Bone marrow (tissue), 2 donors: ENCODE data around the gene KATNBL1.

ENCODE experiments used
- DNase-seq, 2 donors: peaks; one replicate each; lab custom pipeline; 2025; lab: John Stamatoyannopoulos, UW

KATNBL1 gene, protein sequence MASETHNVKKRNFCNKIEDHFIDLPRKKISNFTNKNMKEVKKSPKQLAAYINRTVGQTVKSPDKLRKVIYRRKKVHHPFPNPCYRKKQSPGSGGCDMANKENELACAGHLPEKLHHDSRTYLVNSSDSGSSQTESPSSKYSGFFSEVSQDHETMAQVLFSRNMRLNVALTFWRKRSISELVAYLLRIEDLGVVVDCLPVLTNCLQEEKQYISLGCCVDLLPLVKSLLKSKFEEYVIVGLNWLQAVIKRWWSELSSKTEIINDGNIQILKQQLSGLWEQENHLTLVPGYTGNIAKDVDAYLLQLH

DNA sequence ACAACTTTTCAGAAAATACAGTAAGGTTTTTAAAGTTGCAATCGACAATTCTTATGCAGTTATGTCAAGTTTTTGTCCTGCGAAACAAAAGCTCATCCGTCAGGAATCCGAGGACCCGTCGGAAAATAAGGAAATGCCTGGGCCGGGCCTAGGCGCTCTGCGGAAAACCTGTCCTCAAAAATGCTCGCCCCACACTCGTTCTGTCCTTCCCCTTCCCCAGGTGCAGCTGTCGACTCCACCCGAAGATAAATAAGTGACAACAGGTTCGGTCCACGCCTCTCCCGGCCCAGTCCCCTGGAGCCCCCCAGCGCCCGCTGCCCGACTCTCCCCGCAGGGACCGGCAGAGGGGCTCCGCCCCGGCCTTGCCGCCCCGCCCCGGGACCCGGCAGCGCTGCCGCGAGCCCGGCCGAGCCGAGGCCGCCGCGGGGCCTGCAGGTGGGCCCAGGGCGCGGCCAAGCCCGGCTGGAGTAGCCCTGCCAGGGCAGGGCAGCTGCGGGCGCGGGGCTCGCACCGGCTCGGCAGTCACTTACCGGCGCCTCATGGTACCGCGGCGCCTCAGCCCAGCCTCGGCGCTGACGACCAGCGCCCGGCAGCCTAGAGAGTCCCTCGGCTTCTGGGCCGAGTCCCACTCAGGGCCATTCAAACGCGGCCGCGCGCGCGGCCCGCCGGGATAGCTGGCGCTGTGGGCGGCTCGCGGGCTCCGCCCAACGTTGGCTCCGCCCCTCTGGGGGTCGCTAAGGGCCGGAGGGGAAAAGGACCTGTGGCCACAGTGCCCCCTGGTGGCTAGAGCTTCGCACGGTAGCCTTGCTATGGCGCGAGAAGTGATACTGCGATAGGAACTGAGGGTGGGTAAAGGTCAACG lies at the start of gene KATNBL1:
KATNBL1 (minus strand) TSS at position 676 of the 862 bp plus-strand sequence. CDS start 46,420 bp downstream, outside the sequence.
- peak; percentile 82 to 87 for DNase-seq

DNA sequence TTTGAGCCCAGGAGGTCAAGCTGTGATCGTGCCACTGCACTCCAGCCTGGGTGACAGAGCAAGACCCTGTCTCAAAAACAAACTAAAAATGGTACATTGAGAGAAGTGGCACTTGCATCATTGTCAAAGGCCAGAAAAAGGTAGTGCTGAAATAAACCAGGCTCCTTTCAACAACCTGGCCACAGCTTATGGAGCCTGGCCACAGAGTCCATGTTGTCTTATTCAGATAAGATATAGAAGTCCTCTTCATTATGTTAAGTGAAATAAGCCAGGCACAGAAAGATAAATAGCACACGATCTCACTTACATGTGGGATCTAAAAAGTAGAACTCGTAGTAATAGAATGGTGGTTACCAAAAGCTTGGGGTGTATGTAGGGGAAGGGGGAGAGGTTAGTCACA lies 49.7 kb upstream of the KATNBL1 start:
- DNase-seq = no peak

DNA sequence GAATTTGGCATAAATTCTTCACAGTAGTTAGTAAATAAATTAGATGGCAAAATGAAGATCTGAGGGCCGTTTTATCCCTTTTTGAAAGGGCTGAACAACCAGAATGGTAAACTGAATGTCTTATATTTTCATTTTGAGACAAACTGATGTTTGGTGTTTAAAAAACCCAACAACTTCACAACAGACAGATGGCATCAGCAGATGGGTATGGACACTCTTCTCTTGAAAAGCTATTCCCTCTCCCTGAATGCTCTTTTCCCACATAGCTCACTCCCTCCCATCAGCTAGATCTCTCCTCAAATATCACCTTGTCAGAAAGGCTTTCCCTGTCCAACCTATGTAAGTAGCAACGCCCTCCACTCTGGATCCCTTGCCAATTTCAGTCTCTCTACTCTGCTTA lies 48.3 kb upstream of the KATNBL1 start:
- DNase-seq = no peak

DNA sequence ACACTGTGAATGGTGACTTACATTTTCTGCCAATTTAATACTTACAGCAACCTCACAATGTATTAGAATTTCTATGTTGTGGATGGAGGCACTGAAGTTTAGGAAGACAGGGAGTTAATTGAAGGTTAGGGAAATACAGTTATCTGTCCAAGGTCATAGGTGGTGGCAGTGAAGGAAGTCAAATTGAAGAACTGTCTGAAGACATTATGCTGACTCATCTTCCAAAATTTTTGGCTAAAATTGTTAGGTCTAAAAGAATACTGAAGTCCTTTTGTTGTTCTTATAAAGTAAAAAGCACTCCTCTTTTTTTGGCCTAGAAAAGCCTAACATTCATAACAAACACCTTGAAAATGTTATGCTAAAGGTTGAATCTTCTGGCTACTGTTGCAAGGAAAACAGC lies 42.6 kb upstream of the KATNBL1 start:
- no peak for DNase-seq

DNA sequence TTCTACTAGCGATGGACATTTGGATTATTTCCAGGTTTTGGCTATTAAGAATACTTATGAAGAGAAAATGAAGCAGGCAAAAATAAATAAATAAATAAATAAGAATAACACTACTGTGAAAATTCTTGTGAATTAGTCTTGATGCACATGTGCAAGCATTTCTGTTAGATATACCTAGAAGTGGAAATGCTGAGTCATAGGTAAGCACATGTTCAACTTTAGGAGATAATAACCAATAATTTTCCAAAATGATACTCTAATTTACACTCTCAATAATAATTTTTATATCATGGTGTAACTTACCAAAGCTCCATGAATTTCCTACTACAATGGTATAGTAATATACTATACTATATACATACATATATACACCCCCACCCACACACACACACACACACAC lies 38.3 kb upstream of the KATNBL1 start:
- no peak for DNase-seq

DNA sequence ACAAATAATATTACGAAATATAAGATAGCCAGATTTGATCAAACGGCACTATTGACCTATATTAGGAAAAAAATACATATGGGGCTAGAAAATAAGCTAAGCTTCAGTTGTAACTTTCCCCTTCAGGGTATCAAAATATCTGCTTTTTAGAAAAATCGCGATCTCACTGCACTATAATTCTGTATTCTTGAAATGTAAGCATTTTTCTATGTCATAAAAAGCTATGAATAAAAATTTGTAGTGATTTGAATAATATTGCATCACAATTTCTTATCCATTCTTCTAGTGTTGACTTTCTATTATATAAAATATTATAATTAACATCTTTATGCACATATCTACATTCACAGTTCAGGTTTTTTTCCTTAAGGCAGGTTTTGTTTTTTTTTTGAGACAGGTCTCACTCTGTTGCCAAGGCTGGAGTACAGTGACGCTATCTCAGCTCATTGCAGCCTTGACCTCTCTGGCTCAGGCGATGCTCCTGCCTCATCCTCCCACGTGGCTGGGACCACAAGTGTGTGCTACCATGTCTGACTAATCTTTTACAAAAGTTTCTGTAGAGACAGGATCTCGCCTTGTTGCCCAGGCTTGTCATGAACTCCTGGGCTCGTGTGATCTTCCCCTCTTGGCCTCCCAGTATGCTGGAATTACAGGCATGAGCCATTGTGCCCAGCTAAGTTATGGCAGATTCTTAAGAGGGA lies 36.5 kb upstream of the KATNBL1 start:
- no peak for DNase-seq

DNA sequence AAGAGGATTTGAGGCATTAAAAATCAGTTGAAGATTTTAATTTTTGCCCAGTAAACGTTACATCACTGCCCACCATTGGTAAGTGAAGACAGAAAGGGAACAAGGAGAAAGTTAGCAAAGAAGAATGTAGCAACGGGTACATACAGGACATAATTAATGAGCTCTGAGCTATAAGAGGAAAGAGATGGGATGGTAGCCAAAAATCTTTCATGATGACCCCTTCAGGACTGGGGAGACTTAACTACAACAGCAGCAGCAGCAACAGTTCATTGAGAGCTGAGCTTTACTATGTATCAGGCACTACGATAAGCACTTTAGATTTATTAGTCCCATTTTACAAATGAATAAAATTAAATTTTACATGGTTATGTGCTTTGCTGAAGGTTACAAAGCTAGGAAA lies 33.3 kb upstream of the KATNBL1 start:
- DNase-seq = no peak

DNA sequence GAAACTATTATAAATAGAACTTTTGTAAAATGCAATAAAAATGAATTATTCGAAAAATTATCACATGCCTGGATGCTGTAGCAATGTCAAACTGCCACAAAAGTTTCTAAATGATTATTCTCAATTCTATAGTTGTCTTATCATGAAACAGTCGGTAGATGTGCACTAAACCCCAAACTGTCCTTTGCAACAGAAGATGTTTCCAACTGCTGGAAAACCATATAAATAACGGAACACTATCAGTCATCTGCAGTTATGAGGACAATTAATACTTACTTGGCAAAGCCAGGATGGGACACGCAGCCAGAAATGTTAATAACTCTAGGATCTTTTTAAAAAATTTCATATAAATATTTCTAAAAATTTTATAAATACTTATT lies 32.4 kb upstream of the KATNBL1 start:
- DNase-seq = no peak

DNA sequence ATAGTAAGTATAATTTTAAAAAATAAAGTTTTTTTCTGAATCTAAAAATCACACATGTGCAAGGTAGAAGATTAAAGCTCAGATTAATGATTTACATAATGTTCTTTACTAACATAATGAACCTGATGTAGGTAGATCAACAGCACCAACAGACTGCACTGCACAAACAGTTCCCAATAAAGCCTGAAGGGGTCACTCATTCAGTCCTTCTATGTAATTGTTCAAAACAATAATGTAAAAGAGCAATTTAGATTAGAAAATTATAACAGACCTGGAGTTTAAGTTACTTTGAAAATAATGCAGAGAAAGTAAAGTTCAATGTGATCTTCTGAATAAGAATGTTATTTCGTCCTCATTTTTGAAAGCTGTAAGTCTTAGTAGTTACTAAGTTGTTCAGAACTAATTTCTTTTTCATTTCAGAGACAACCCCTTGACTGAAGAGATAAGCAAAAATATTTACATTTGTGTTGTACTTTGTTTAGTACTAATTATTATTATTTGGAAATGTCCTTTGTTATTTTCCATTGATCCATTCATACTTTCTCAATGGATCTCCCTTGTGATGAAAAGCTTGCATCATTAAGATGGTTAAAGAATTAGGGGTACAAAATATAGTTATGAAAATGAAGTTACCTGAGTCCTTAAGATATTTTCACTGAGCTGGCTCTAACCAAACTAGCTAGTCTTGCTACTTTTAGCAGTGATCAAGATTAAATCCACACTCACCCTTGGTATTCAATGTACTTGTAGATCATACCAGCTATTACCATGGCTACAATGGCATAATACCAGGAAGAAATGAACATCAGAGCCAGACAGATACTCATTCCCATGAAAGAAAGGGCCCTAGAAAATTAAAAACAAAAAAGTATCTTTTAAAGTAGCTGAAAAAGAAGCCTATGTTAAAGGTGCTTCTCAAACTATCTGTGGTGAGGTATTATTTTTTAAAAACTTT lies 31.8 kb upstream of the KATNBL1 start:
- peak in 1 of 2 donors; percentile 29 for DNase-seq

DNA sequence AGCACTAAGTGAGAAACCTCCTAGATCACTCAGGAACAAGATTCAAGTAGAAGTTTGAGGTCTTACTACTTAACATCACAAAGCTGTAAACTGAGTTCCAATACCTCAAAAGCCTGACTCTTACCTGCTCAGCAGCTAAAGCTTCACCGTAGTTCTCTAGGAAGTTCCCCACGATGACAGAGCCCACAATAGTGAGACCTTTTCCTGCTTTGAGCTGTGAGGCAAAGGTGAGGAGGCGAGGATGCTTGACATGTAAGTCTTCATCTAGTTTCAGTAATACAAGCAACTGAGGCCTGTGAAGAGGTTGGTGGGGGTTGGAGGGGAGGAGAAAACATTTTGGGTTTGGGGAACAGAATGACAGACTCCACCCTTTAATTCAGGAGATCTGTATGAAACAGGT lies 30.6 kb upstream of the KATNBL1 start:
- no peak for DNase-seq

DNA sequence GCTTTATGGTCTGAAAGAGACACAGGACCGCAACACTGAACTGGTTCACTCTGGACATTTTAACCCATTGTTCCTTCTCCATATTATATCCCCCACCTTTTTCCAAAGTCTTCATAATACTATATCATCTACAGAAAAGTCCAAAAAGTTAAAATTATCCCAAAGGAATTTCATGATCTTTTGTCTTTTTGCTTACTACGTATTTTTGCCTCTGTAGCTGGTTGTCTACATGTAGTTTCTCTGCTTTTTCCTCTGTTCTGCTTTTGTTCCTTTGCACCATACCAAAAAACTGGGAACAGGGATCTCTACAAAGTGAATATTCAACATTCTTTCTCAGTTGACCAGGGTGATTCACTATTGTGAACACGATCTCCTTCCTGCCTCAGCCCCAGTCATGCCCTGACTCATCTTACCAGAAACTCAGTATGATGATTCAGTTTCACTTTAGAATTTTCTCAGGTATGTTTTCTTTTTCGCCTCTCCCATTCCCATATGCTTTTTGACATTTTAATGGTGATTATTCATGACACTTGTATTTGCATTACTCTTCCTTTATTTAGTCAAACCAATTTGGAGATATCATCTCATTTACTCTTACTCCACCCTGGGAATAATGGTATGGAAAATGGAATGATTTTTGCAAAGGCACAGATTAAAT lies 29.4 kb upstream of the KATNBL1 start:
- peak in 1 of 2 donors; percentile 6 for DNase-seq

DNA sequence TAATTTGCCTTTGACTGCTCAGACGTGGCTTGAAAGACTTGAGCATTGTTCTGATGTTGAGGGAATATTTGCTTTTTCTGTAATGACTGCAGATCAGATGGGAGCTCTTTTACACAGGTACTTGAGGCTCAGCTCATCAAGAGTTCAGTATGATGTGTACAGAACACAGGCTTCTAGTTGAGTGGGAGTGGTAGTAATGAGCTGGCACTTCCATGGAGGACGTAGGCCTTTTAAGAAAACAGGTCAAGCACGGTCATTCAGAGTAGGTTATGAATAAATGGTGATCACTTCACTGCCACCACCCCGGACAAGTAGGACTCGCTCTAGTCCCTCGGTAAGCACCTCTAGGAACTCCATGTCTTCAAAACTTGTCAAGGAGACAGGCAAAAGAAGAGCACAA lies 23.7 kb upstream of the KATNBL1 start:
- no peak for DNase-seq

DNA sequence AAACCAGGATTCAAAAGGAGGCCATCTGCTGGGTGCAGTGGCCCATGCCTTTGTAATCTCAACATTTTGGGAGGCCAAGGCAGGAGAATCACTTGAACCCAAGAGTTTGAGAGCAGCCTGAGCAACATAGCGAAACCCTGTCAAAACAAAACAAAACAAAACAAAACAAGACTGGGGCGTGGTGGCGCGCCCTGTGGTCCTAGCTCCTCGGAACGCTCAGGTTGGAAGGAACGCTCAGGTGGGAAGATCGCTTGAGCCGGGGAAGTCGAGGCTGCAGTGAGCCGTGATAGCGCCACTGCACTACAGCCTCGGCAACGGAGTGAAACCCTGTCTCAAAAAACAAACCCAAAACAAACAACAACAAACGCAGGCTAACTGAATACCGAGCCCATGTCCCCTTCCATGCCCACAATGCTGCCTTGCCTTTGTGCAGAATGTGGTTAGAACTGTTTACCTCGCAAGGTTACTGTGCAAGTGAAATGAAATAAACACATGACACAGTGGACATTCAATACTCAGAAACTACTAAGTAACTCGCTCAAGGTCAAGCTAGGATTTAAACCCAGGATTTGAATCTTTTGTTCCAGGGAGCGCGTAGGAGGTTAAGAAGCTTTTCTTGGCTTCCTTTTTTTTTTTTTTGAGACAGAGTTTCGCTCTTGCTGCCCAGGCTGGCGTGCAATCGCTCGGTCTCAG lies 14.2 kb upstream of the KATNBL1 start:
- DNase-seq = no peak

DNA sequence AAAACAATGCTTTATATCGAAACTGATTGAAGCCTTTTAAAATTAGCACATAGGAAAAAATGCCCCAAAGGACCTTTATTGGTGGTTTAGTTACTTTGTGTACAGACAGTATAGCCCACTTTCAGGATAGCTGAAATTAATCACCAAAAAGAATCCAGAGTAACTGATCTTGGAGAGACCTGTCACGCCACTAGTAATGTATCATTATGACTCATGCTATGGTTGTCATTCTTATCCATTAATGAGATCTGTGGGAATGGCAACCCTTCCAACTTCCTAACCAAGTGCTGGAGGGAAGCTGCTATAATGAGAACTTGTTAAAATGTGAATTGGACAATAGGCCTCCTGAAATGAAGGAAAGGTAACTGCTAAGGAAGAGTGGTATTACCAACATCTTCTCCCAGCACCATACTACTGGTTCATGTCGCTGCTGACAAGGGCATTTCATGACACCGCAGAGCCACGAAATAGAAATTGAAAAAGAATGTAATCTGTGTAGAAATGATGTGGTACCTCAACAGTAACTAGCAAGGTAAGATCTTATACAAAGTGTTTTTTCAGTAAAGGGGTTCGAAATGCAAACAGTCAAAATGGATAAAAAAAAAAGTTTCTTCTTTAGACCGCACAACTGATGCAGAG lies 7.8 kb upstream of the KATNBL1 start:
- no peak for DNase-seq

DNA sequence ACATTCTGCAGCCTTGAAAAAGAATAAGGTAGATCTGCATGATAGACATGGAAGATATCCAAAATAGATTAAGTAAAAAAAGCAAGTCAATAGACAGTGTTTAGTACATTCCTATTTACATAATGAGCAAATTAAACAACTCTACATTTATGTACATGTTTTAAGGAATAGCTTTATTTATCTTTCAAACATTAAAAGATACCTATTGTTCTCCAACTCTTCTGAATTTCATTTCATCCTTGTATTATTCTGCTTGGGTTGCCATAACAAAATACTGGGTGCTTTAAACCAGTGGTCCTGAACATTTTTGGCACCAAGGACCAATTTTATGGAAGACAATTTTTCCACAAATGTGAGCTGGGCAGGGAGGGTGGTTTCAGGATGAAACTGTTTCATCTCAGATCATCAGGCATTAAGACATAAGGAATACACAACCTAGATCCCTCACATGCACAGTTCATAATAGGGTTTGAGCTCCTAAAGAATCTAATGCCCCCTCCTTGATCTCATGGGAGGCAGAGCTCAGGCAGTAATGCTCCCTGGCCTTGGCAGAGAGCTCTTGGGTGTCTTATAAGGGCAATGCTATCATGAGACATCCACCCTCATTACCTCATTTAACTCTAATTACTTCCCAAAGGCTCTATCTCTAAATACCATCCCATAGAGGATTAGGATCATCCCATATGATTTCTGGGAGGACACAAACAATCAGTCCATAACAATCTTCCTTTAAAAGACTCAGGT lies 6.8 kb upstream of the KATNBL1 start:
- no peak for DNase-seq

DNA sequence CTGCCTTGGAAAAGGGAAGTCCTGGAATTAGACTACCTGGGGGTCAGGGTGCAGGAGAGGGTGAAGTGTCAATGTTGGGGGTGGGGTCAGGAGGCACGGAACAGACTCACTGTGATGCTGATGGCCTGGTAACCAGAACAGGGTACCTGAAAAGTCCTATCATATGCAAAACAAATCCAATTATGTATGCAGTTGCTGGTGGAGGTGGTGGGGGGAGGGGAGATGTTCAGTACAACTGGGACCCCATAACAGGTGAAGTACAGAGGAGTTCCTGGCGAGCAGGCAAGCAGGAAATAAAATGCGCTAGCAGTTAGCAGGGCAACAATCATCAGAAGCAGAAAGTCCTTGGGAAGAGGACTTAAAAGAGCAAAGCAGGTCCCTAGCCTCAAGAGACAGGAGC lies 4.2 kb upstream of the KATNBL1 start:
- no peak for DNase-seq

DNA sequence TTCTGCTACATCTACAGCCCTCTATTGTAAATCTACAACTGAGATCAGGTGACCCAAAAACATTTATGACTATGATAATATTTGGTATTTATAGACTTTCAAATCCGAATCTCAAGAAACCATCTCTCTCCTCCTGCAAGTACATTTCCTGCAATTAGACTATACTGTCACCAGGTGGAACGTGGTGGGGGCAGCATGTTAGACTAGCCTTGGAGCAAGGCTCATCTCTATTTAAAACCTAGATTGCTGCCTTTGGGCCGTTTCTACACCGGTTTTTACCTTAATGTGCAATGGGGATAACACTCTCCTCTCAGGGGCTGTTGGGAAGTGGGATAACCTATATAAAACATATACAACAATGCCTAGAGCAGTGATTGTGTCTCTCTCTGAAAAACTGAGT lies 3.8 kb upstream of the KATNBL1 start:
- no peak for DNase-seq

DNA sequence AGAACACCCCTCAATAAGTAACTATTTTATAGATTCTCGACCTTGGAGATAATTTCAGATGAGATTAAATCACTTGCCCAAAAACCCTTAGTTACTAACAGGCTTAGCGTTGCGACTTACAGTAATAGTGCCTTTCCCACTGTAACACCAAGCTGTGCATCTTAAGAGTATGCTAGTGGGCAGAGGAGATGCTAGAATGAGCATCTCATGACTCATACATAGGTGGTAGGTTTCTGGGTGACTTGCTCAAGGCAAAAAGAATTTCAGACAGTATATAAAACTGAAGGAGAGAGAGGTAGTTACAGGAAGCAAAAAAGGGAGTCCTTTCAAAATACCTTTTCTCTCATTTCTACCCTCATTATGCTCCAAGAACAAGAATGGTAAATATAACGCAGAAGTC lies 3.9 kb downstream of the KATNBL1 start:
- DNase-seq = no peak

DNA sequence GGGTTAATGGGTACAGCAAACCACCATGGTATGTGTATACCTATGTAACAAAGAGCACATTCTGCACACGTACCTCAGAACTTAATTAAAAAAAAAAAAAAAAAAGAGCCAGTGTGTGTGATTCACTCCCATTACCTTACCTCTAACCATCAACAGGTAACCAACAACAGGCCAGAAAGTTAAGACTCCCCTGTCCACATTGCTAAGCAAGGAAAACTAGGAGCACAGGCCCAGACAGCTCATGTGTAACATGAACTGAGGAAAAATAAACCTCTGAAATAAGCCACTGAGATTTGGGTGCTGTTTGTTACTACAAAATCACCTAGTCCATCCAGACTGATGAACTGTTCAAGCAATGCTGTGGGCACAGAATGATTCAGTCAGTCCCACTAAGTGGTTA lies 6.0 kb downstream of the KATNBL1 start:
- no peak for DNase-seq
